LNCaP clone FGC (cell line): ENCODE data around the gene WWC2.

Experiments used
- DNase-seq: peaks from one replicate; pipeline ENCODE4 v3.0.0-alpha.2; 2011; ENCODE audit warnings: low read depth
- H3K4me3 ChIP-seq: 2 replicates; pipeline ENCODE4 v1.5.1; 2011; ENCODE audit warnings: mild to moderate bottlenecking, low read depth, low read length, control low read depth
- TF ChIP-seq, protein P1 (sequence below): IDR thresholded peaks from 2 replicates; pipeline ENCODE4 v1.5.1; 2012; ENCODE audit warnings: mild to moderate bottlenecking; ENCODE audit not compliant: control insufficient read depth, insufficient read depth; ENCODE audit errors: extremely low read depth

The WWC2 gene

GRCh38 chr4:183178201-183178600 lies 79.1 kb downstream of the WWC2 start:
- TF ChIP-seq, protein P1, sequence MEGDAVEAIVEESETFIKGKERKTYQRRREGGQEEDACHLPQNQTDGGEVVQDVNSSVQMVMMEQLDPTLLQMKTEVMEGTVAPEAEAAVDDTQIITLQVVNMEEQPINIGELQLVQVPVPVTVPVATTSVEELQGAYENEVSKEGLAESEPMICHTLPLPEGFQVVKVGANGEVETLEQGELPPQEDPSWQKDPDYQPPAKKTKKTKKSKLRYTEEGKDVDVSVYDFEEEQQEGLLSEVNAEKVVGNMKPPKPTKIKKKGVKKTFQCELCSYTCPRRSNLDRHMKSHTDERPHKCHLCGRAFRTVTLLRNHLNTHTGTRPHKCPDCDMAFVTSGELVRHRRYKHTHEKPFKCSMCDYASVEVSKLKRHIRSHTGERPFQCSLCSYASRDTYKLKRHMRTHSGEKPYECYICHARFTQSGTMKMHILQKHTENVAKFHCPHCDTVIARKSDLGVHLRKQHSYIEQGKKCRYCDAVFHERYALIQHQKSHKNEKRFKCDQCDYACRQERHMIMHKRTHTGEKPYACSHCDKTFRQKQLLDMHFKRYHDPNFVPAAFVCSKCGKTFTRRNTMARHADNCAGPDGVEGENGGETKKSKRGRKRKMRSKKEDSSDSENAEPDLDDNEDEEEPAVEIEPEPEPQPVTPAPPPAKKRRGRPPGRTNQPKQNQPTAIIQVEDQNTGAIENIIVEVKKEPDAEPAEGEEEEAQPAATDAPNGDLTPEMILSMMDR: no peak
- no peak for DNase-seq
- H3K4me3 ChIP-seq: no peak overlapping the region

GRCh38 chr4:183180096-183180495 lies 81.0 kb downstream of the WWC2 start:
- TF ChIP-seq, protein P1: no peak
- H3K4me3 ChIP-seq: no peak overlapping the region
- no peak for DNase-seq

DNA sequence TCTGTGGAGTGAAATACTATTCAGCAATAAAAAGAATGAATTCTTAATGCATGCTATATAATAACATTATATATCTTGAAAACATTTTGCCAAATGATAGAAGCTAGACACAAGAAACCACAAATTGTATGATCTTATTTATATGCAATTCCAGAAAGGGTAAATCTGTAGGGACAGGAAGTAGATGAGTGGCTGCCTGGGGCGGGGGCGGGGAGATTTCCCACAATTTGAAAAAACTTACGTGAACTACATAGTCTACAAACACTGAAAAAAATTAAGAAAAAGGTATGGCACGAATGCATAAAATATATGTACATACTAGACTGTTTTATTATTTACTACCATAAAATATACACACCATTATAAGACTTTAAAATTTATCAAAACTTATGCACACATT lies 81.6 kb downstream of the WWC2 start:
- H3K4me3 ChIP-seq: no peak overlapping the region
- TF ChIP-seq, protein P1: no peak
- no peak for DNase-seq

DNA sequence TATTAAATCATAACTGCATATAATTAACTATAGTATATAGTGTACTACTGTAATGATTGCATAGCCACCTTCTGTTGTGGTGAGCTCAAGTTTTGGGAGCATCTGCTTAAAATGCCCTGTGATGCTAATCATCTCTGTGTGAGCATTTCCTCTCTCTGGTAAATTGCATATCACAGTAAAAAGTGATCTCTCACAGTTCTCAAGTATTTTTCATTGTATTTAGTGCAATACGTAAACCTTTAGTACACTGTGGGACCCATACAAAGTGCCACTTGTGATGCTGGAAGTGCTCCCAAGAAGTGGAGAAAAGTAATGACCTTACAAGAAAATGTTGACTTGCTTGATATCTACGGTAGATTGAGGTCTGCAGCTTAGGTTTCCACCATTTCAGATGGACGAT lies 82.0 kb downstream of the WWC2 start:
- no peak for DNase-seq
- H3K4me3 ChIP-seq: no peak overlapping the region
- TF ChIP-seq, protein P1: no peak

- TF ChIP-seq, protein P1: no peak
- H3K4me3 ChIP-seq: no peak overlapping the region
- no peak for DNase-seq
Measured at GRCh38 chr4:183182873-183183725, 84.0 kb downstream of the WWC2 start.

GRCh38 chr4:183183906-183184535 lies 85.0 kb downstream of the WWC2 start:
- TF ChIP-seq, protein P1: no peak
- DNase-seq: no peak
- no peak overlapping the region for H3K4me3 ChIP-seq

DNA sequence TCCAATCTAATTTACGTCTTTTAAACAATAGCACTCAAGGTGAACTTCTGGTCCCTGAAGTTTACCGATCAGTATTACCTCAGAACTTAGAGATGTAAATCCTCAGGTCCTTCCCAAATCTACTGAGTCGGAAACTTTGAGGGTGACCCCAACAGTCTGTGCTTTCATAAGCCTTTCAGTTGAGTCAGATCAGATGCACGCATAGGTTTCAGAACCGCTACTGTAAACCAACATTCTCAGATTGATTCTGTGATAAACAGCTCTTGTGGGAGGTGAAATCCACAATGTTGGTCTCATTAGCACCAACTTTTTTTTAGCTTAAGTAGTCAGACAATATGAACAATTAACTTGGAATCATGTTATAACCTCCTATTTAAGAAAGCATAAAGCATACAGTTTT lies 86.0 kb downstream of the WWC2 start:
- TF ChIP-seq, protein P1: no peak
- no peak for DNase-seq
- H3K4me3 ChIP-seq: no peak overlapping the region
